ENCODE results near the gene UAP1L1.
"Not testable (repeated sequence)": the region's sequence is repeated elsewhere in the genome, so short reads cannot be mapped to it uniquely, and the experiment has no call there.

UAP1L1 gene

GRCh38 chr9:137077010-137077747 lies at the start of gene UAP1L1:
Gene UAP1L1 (plus strand): TSS chr9:137077517. CDS start chr9:137077533, 16 bp downstream.
- DNase-seq: peak; percentile 49

DNA sequence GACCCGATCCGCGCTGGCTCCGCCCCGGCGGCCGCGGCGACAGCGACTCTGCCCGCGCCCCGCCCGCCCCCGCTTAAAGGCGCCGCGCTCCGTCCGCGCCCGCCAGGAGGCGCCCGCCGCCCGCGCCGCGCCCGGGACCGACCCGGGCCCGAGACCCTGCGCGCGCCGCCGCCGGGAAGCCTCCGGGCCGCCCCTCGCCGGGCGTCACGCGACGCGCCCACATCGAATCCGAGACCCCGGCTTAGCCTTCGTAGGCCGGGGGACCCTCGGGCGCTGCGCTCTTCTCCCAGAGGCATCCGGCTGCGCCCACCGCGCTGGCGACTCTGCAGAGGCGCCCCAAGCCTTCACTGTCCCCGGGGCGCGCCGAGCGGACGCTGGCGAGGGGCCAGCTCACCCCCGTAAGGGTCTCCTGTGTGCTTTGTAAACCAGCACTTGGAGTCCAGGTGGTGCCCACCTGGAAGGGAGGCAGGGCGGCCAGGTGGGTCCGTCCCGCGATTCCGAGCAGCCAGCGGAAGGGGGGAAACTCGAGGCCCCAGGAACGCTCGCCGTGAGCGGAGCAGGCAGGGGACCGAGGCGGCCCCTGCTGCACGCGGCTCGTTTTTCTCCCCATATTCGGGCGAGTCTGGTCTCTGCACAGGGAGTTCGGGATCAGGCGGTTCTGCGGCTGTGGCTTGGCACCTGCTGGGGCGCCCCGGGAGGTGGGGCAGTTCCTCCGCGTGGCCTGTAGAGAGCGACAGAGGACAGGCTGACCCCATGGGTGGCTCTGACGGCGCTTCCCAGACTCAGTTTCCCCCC lies 48.9 kb upstream of the UAP1L1 start:
- peak; percentile 41 for DNase-seq

- DNase-seq: peak; percentile 31
Measured at GRCh38 chr9:137029058-137029936, 48.0 kb upstream of the UAP1L1 start.

DNA sequence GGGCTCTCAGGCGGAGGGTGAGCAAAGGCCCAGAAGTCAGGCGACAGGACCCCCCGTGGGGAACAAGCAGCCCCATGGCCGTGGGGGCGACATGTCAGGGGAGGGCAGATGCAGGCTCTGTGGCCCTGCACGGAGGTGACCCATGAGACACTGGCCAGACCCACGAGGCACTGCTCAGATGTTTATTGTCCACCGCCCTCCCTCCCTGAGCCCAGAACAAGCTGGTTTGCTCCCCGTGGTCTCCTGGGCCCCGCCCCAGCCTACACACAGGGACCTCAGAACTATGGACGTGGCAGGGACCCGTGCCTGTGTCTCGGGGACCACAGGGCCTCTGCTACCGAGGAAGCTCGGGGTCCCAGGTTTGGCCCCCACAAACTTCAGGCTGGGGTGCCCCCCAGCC lies 47.3 kb upstream of the UAP1L1 start:
- DNase-seq: no peak

- DNase-seq: no peak
Measured at GRCh38 chr9:137030538-137031527, 46.5 kb upstream of the UAP1L1 start.

- DNase-seq: no peak
Measured at GRCh38 chr9:137031904-137032640, 45.2 kb upstream of the UAP1L1 start, which contains the start of gene FUT7. Gene FUT7 (minus strand): TSS chr9:137032088. CDS start chr9:137031991, 97 bp downstream.

DNA sequence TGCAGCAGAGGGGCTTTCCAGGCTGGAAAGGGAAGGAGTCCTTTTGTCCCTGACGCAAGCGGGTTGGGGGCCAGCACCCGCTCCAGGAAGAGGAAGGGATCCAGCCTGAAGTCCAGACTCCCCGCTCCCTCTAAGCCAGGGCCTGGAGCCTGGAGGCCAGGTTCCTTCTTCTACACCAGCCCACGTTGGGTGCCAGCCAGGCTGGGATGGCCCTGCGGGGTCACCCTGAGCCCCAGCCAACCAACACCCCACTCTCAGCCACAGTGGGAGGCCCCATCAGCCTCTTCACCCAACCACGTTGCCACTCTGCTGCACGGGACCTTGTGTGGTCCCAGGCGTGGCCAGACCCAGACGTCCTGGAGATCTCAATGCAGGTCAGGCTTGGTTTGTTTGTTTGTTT lies 44.5 kb upstream of the UAP1L1 start:
- no peak for DNase-seq

GRCh38 chr9:137033481-137033880 lies 43.8 kb upstream of the UAP1L1 start:
- DNase-seq: not testable (repeated sequence)

DNA sequence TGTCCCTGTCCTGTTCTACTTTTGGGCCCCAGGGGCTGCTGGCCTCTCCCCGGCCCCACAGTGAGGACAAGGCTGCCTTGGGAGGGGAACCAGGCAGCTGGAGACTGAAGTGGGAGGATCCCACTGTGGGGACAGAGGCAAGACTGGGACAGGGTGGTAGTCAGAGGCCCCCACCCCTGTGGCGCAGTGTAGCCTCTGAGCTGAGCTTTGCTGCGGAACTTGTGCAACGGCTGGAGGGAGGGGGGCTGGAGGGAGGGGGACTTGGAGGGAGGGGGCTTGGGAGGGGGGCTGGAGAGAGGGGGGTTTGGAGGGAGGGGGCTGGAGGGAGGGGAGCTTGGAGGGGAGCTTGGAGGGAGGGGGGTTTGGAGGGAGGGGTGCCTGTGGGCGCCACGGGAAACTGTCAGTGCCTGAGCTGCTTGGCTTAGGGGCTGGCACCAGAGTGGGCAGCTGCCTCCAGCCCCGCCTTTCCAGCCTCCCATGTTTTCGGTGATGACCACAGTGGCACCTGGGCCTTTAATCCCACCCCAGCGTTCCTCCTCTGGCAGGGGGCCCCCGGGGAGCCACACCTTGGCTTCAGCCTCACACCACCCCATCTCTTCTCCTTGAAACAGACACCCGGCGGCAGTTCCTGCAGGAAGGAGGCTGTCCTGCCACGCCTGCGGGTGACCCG lies 43.1 kb upstream of the UAP1L1 start:
- DNase-seq: no peak

- peak; percentile 64 for DNase-seq
Measured at GRCh38 chr9:137034709-137035506, 42.4 kb upstream of the UAP1L1 start.

DNA sequence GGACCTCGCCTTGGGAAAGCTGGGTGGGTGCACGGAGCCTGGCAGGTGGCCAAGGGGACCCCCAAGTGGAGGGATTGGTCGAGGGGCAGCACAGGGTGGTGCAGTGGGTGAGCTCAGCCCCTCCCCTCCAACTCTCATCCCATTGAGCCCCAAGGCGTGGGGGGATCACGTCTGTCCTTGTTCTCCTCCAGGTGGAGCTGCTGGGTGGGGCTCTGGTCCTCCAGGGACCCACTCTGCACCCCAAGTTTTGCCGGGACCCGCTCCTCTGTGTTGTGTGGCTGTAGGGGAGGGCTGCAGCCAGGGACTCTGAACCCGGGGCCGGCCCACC lies 41.8 kb upstream of the UAP1L1 start:
- DNase-seq: no peak

GRCh38 chr9:137035937-137036336 lies 41.4 kb upstream of the UAP1L1 start:
- no peak for DNase-seq

DNA sequence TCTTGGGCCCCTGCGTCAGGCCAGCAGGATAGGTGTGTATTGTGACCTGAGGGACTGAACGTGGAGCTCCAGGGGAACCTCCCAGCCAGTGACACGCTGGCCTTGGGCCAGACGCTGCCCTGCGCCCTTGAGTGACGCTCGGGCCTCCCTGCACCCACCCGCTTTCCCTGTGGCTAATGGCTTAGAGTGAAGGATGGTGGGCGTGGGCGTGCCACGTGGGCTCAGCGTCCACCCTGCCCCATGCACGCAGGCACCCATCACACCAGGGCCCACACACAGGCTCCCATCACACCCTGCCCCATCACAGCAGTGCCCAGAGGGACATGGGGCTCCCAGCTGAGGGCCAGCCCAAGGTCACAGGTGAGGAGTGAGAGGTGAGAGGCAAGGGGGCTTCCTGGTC lies 40.3 kb upstream of the UAP1L1 start:
- DNase-seq: no peak

DNA sequence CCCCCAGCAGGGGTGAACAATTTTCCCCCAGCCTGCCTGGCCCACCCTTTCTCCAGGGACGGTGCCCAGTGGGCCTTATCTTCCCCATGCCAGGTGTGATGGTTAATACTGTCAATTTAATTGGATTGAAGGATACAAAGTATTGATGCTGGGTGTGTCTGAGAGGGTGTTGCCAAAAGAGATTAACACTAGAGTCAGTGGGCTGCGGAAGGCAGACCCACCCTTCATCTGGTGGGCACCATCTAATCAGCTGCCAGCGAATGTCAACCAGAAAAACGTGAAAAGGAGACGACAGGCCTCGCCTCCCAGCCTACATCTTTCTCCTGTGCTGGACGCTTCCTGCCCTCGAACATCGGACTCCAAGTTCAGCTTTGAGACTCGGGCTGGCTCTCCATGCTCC lies 39.8 kb upstream of the UAP1L1 start:
- no peak for DNase-seq

DNA sequence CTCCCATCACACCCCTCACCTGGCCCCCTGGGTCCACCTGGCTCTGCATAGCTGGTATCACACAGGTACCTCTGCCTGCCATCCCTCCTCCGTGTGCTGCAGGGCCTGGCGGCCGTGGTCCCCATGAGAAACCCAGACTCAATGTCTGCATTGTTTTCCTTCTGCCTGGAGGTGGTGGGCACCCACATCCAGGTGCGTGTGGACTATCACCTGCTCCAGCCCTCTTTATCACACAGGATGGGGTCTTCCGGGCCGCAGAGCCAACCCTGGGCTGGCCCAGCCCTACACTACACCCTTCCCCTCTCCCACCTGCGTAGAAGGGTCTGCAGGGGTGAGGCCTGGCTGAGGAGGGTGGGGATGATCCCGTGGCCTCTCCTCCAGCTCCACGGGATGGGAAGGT lies 38.4 kb upstream of the UAP1L1 start:
- no peak for DNase-seq

DNA sequence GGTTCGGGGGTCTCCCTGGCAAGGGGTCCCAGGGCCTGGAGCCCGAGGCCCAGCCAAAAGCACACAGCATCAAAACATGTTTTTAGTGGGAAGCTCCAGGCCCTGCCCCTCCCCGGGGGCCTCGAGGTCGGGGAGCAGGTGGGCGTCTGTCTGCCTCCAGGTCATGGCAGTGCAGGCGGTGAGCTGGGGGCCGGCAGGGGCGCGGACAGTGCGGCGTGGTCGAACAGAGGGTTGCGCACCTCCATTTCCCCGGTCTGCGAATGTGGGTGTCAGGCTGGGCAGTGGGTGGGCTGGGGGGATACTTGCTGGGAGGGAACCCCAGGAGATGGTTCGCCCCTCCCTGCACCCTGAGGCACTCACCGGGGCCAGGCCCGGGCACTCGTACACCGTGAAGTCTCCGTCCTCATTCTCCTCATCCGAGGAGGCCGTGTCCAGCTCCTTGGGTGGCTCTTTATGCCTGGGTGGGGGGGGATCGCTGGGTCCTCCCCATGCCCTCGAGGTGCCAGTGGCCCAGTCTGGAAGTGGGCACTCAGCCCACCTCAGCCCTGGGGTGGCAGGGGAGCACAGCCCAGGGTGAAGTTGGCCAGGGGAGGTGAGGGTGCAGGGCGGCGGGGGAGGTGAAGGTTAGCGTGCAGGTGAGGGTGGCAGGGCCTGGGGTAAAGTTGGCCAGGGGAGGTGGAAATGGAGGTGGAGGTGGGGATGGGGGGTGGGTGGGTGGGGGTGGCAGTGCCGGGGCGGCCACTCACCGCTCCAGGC lies 37.5 kb upstream of the UAP1L1 start:
- DNase-seq: no peak

DNA sequence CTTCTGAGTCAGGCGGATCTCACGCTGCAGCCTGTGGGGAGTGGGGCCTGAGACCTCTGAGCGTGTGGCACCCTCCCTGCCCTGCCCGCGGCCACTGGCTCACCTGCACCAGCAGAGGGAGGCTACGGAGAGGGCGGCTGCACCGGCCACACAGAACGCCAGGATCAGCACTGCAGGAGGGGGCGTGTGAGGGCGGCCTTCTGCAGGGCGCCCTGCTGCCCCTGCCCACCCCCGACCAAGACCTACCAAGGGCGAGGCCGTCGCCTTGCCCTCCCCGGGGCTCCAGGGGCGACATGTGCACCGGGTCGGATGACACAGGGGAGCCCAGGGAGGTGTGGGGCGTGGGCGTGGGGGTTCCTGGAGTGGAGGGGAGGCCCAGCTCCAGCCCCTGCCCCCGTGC lies 36.7 kb upstream of the UAP1L1 start:
- no peak for DNase-seq

DNA sequence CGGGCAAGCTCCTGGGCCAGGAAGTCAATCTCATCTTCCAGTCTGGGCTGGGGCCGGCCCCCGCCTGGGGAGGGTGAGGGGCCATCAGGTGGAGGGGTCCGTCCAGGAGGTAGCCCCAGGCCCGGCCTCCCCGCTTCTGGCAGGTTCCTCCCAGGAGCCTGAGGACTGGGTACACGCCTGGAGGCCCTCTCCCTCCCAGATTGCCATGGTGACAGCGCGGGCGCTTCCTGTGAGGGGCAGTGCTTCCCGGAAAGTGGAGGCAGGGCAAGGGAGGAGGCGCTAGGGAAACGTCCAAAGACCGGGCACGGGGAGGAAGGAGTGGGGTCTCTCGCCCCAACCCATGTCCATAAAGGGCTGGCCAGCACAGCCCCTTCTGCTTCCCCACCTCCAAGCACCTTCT lies 36.2 kb upstream of the UAP1L1 start:
- no peak for DNase-seq

Data from fibroblast of skin of right biceps (primary cell).